GM15510 (cell line): ENCODE measurements around the gene PPP1CC.

Experiments
- POLR2A ChIP-seq: IDR thresholded peaks from 3 replicates; pipeline ENCODE4 v1.6.1; 2011; ENCODE audit warnings: borderline replicate concordance; ENCODE audit not compliant: insufficient read length; ENCODE audit errors: extremely low read depth

PPP1CC gene

DNA sequence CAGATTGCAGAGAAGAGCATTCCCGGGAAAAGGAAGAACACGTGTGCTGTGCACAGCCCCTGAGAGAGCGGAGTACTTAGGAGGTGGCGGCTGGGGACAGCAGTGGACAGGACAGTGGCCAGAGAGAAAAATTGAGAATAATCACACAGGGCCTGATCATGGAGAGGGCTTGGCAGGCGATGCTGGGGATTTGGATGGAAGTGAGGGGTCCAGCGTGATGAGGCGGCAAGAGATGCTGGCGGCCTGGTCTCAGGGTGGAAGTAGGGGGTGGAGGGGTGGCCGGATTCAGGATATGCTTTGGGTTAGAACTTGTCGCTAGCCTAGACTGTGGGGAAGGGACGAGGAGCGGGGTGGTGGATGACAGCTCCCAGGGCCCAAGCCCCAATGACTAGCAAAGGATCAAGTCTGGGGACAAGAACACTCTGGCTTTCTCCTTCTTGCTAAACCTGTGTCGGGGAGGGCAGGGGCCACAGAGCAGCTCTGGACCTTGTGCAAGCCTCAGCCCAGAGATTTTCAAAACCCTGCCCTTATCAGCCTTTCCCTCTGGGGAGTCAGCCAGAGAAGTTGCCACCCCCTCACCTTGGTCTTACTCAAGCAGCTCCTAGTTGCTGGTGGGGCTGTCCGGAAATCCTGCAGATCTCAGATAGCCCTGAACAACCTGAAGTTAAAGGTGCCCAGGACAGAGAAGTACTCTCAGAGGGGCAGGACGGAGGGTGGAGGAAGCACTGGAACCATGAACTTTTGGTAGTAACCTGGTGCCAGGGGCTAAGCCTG is 55.1 kb downstream of the PPP1CC start:
- TF ChIP-seq POLR2A, result peak; percentile 31

GRCh38 chr12:110686294-110686903 is 56.3 kb downstream of the PPP1CC start:
- no peak for TF ChIP-seq POLR2A

- no peak for TF ChIP-seq POLR2A
These were observed 58.3 kb downstream of the PPP1CC start for GRCh38 chr12:110684312-110684836.

DNA sequence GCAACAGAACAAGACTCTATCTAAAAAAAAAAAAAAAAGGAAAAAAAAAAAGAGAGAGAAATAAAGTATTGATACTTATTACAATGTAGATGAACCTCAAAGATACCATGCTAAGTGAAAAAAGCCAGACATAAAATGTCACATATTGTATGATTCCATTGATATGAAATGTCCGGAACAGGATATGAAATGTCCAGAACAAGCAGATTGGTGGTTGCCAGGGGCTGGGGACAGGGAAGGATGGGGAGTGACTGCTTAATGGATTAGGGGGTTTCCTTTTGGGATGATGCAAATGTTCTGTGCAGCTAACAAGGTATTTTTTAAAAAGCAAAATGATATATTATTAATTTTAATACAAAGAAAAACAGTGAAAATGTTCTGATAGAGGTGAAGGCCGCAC is 58.8 kb downstream of the PPP1CC start:
- no peak for TF ChIP-seq POLR2A

GRCh38 chr12:110680032-110680431 is 62.7 kb downstream of the PPP1CC start:
- no peak for TF ChIP-seq POLR2A

DNA sequence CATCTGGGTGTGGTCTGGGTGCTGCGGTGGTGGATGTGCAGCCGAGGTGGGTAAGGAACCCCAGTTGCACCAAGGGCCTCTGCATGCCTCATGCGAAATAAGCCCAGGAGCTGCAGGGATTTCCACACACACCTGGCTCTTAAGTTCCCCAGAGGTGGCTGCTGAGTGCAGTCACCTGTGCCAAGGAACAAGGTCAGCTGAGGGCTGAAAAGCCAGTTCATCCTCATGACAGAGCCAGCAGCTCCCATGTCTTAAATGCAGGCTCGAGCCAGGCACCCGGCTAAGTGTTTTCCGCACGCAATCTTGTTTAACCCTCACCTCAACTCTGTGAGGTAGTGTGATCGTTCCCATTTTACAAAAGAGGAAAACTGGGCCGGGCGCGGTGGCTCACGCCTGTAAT is 63.5 kb downstream of the PPP1CC start:
- no peak for TF ChIP-seq POLR2A

DNA sequence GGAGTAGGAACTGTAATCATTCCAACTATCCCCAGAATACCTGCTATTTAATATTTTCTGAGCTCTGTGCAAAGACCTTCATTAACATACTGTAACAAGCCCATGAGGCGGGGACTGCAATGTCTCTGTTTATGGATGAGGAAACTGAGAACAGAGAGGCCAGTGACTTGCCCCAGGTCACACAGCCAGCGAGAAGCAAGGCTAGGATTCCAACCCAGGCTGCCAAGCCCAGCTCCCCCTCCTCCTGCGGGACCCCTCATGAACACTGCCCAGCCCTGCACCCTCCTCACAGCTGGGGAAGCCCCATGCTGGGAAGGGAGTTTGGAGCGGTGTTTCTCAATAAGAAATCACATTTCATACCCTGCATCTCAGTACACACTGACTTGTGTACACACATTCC is 64.7 kb downstream of the PPP1CC start:
- TF ChIP-seq POLR2A, result no peak

- TF ChIP-seq POLR2A, result peak; percentile 28
These were observed 65.3 kb downstream of the PPP1CC start for GRCh38 chr12:110677206-110677911.

- TF ChIP-seq POLR2A, result no peak
These were observed 66.5 kb downstream of the PPP1CC start for GRCh38 chr12:110676171-110676570.

- TF ChIP-seq POLR2A, result peak; percentile 37
These were observed 72.5 kb downstream of the PPP1CC start for GRCh38 chr12:110670161-110670701.
